LNCaP clone FGC (cell line): ENCODE measurements around the gene TNMD.

ENCODE experiments used
- DNase-seq: peaks from one replicate; pipeline ENCODE4 v3.0.0-alpha.2; 2011; ENCODE audit warnings: low read depth
- H3K4me3 ChIP-seq: 2 replicates; pipeline ENCODE4 v1.5.1; 2011; ENCODE audit warnings: mild to moderate bottlenecking, low read depth, low read length, control low read depth
- CTCF ChIP-seq: IDR thresholded peaks from 2 replicates; pipeline ENCODE4 v1.5.1; 2012; ENCODE audit warnings: mild to moderate bottlenecking; ENCODE audit not compliant: control insufficient read depth, insufficient read depth; ENCODE audit errors: extremely low read depth

TNMD gene

GRCh38 chrX:100596601-100597000 lies 11.9 kb downstream of the TNMD start:
- H3K4me3 ChIP-seq = no peak overlapping the region
- TF ChIP-seq CTCF = no peak
- DNase-seq = no peak

GRCh38 chrX:100599456-100599855 lies 14.7 kb downstream of the TNMD start:
- H3K4me3 ChIP-seq = no peak overlapping the region
- no peak for TF ChIP-seq CTCF
- no peak for DNase-seq

GRCh38 chrX:100600340-100600739 lies 15.6 kb downstream of the TNMD start:
- DNase-seq = no peak
- no peak overlapping the region for H3K4me3 ChIP-seq
- no peak for TF ChIP-seq CTCF

- TF ChIP-seq CTCF = no peak
- no peak overlapping the region for H3K4me3 ChIP-seq
- no peak for DNase-seq
Observed at GRCh38 chrX:100600758-100601157, 16.0 kb downstream of the TNMD start.

- TF ChIP-seq CTCF = no peak
- DNase-seq = no peak
- no peak overlapping the region for H3K4me3 ChIP-seq
Observed at GRCh38 chrX:100606753-100607152, 22.0 kb downstream of the TNMD start.

- 0 out of 2 replicates have a peak, but pooled peaks have one; percentile 21 for TF ChIP-seq CTCF
- no peak overlapping the region for H3K4me3 ChIP-seq
- no peak for DNase-seq
Observed at GRCh38 chrX:100609591-100609990, 24.9 kb downstream of the TNMD start.

- no peak for TF ChIP-seq CTCF
- no peak for DNase-seq
- H3K4me3 ChIP-seq = no peak overlapping the region
Observed at GRCh38 chrX:100611951-100612350, 27.2 kb downstream of the TNMD start.
